GM19372 (cell line): ENCODE measurements around the gene ADGRD2.

Experiments used
- ATAC-seq: cut with Tn5 transposase; IDR thresholded peaks from one replicate; pipeline ENCODE4 v1.9.1; 2021; ENCODE audit warnings: mild to moderate bottlenecking, low read depth, moderate library complexity; ENCODE audit not compliant: unreplicated experiment

The ADGRD2 gene

GRCh38 chr9:124495126-124496074 is 45.1 kb downstream of the ADGRD2 start:
- no peak for ATAC-seq

GRCh38 chr9:124496075-124496449 is 45.8 kb downstream of the ADGRD2 start:
- ATAC-seq: no peak

GRCh38 chr9:124496463-124496862 is 46.2 kb downstream of the ADGRD2 start:
- no peak for ATAC-seq

GRCh38 chr9:124497441-124497840 is 47.2 kb downstream of the ADGRD2 start:
- no peak for ATAC-seq

- ATAC-seq: no peak
These were observed 47.8 kb downstream of the ADGRD2 start for GRCh38 chr9:124498040-124498439.

- ATAC-seq: no peak
These were observed 48.4 kb downstream of the ADGRD2 start for GRCh38 chr9:124498499-124499146.

GRCh38 chr9:124499216-124499615 is 49.0 kb downstream of the ADGRD2 start:
- ATAC-seq: no peak

- no peak for ATAC-seq
These were observed 50.0 kb downstream of the ADGRD2 start for GRCh38 chr9:124500028-124500795.

- ATAC-seq: no peak
These were observed 50.8 kb downstream of the ADGRD2 start for GRCh38 chr9:124500796-124501611.

GRCh38 chr9:124501771-124502320 is 51.6 kb downstream of the ADGRD2 start:
- no peak for ATAC-seq

GRCh38 chr9:124502711-124503702 is 52.8 kb downstream of the ADGRD2 start:
- no peak for ATAC-seq

GRCh38 chr9:124503713-124504529 is 53.7 kb downstream of the ADGRD2 start:
- no peak for ATAC-seq

- no peak for ATAC-seq
These were observed 54.3 kb downstream of the ADGRD2 start for GRCh38 chr9:124504530-124505005.

GRCh38 chr9:124505006-124505900 is 55.0 kb downstream of the ADGRD2 start:
- no peak for ATAC-seq

- ATAC-seq: no peak
These were observed 55.7 kb downstream of the ADGRD2 start for GRCh38 chr9:124505901-124506346.

- ATAC-seq: no peak
These were observed 56.2 kb downstream of the ADGRD2 start for GRCh38 chr9:124506433-124506832.
